Activated B cell treated with CpG ODN at 0.5 μM for 24 hours (primary cell): ENCODE results near the gene WFDC9. TPM values are rescaled to one million over a fixed set of nuclear protein-coding genes. Genes with fewer than 3 reads are reported as not detected.
"Not testable (repeated sequence)": the region's sequence is repeated elsewhere in the genome, so short reads cannot be mapped to it uniquely, and the experiment has no call there.

ENCODE experiments used
- ATAC-seq: fragments of 200-7000 bp; cut with Tn5 transposase; one replicate; pipeline ENCODE4 v1.10.0; 2021; ENCODE audit warnings: low read depth, mild to moderate bottlenecking, moderate library complexity
- CTCF ChIA-PET: fragments of 350-600 bp; sonication (Branson Sonifier 250); formaldehyde crosslinking; loops from one replicate; lab custom pipeline; 2021; ENCODE audit warnings: antibody characterized with exemption; lab: Charles Lee
- POLR2A ChIA-PET: fragments of 350-600 bp; sonication (Branson Sonifier 250); formaldehyde crosslinking; loops from one replicate; lab custom pipeline; 2021; ENCODE audit warnings: antibody characterized with exemption; lab: Charles Lee
- DNase-seq: peaks from one replicate; pipeline ENCODE4 v3.0.0; 2022
- H3K27ac Mint-ChIP-seq: one replicate; pipeline ENCODE4 v1.8.0; 2020; ENCODE audit warnings: mixed read lengths
- H3K27me3 Mint-ChIP-seq: one replicate; pipeline ENCODE4 v1.8.0; 2021; ENCODE audit warnings: mixed read lengths
- H3K36me3 Mint-ChIP-seq: one replicate; pipeline ENCODE4 v1.8.0; 2021; ENCODE audit warnings: low read depth, mixed read lengths
- H3K4me1 Mint-ChIP-seq: one replicate; pipeline ENCODE4 v1.8.0; 2021; ENCODE audit warnings: mixed read lengths
- H3K4me3 Mint-ChIP-seq: one replicate; pipeline ENCODE4 v1.8.0; 2020; ENCODE audit warnings: mild to moderate bottlenecking, mixed read lengths
- H3K9me3 Mint-ChIP-seq: one replicate; pipeline ENCODE4 v1.8.0; 2020; ENCODE audit warnings: mixed read lengths
- CTCF ChIP-seq: fragments of 200-600 bp; IDR thresholded peaks from one replicate; pipeline ENCODE4 v1.8.0; 2022; ENCODE audit warnings: antibody characterized with exemption, mild to moderate bottlenecking
- intact Hi-C: fragments of 100-400 bp; cut with micrococcal nuclease; formaldehyde crosslinking; loops from one replicate; pipeline ENCODE4 v1.15.1; 2024
- total RNA-seq: library from RNA; stranded (reverse); gene quantifications from 2 replicates; pipeline ENCODE4 v1.2.3, GENCODE V29; 2022

The WFDC9 gene
- total RNA-seq, 1 donor from 2014 or later = not detected

DNA sequence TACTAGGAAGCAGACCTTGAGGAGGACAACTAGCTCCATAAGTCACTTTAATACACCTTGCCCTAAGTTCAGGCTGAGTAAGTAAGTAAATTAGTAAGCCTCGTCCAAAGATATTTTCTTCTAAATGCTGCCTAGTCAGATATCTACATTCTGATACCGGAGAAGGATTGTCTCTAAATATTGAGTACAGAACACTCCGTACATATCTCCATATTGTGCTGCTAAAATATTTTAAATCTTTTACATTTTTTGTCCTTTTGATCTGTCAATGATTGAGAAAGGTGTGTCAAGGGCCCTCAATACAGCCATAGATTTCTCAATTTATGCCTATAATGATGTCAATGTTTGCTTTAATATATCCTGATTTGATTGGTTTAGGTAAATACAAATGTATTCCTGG, 55.2 kb downstream of the WFDC9 start:
- no peaks in the 10 kb centered on the region for H3K9me3 Mint-ChIP-seq
- H3K4me1 Mint-ChIP-seq = no peaks in the 10 kb centered on the region
- POLR2A ChIA-PET = no interaction called here
- CTCF ChIA-PET = no interaction called here
- H3K36me3 Mint-ChIP-seq = no peaks in the 10 kb centered on the region
- ATAC-seq = no peak
- no peak overlapping the region for H3K4me3 Mint-ChIP-seq
- DNase-seq = no peak
- TF ChIP-seq CTCF = no peak
- intact Hi-C loops = no loop called here
- peaks cover 20% of the 10 kb centered on the region for H3K27me3 Mint-ChIP-seq
- no peak overlapping the region for H3K27ac Mint-ChIP-seq

- H3K27me3 Mint-ChIP-seq, H3K4me3 Mint-ChIP-seq, POLR2A ChIA-PET, DNase-seq, CTCF ChIA-PET, intact Hi-C loops, H3K4me1 Mint-ChIP-seq, H3K36me3 Mint-ChIP-seq, ATAC-seq, H3K9me3 Mint-ChIP-seq, H3K27ac Mint-ChIP-seq: not testable (repeated sequence)
Measured at GRCh38 chr20:45569650-45570049, 61.4 kb downstream of the WFDC9 start.

DNA sequence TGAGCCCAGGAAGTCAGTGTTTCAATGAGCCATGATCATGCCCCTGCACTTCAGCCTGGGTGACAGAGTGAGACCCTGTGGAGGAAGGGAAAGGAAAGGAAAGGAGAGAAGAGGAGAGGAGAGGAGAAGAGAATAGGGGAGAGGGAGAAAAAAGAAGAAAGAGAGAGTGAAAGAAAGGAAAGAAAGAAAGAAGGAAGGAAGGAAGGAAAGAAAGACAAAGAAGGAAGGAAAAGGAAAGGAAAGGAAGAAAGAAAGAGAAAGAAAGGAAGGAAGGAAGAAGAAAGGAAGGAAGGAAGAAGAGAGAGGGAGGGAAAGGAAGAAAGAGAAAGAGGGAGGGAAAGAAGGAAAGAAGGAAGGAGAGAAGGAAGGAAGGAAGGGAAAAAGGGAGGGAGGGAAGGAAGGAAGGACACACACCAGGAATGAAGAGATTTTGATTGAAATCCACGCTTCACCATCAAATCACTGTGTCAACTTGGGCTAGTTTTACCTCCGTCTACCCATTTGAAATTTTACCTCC, 66.3 kb downstream of the WFDC9 start:
- H3K9me3 Mint-ChIP-seq = peaks cover 3% of the 10 kb centered on the region
- H3K27ac Mint-ChIP-seq = no peak overlapping the region
- no peak for TF ChIP-seq CTCF
- DNase-seq (no peak), ATAC-seq (no peak)
- H3K36me3 Mint-ChIP-seq = no peaks in the 10 kb centered on the region
- ChIA-PET CTCF (no interaction called here), POLR2A (no interaction called here)
- peaks cover 17% of the 10 kb centered on the region for H3K27me3 Mint-ChIP-seq
- H3K4me1 Mint-ChIP-seq = no peaks in the 10 kb centered on the region
- intact Hi-C loops = no loop called here
- no peak overlapping the region for H3K4me3 Mint-ChIP-seq

Other genes starting within 250 kb of the WFDC9 start
- gene DBNDD2, start 223.0 kb downstream of the WFDC9 start, total RNA-seq = 2.6 and 2.7 TPM in 2 replicates
- 65.8 and 74.5 TPM in 2 replicates for gene PIGT, start 215.1 kb downstream of the WFDC9 start, total RNA-seq
- 0.71 TPM in 1 of 2 replicates, not detected in the other for gene WFDC2, start 161.5 kb downstream of the WFDC9 start, total RNA-seq
- not detected in 2 replicates for gene SPINT3, start 115.7 kb downstream of the WFDC9 start, total RNA-seq
- gene WFDC6, start 91.8 kb downstream of the WFDC9 start, total RNA-seq = not detected in 2 replicates
- gene EPPIN, start 83.9 kb downstream of the WFDC9 start, total RNA-seq = not detected in 2 replicates
- not detected in 2 replicates for gene WFDC8, start 52.0 kb downstream of the WFDC9 start, total RNA-seq
- gene WFDC10A, start 1.5 kb downstream of the WFDC9 start, total RNA-seq = not detected in 2 replicates
- not detected in 2 replicates for gene WFDC11, start 39.0 kb upstream of the WFDC9 start, total RNA-seq
- not detected in 2 replicates for gene WFDC13, start 70.8 kb upstream of the WFDC9 start, total RNA-seq
- not detected in 2 replicates for gene WFDC10B, start 73.7 kb upstream of the WFDC9 start, total RNA-seq
- gene SPINT4, start 91.1 kb upstream of the WFDC9 start, total RNA-seq = not detected in 2 replicates
- not detected in 2 replicates for gene WFDC3, start 160.6 kb upstream of the WFDC9 start, total RNA-seq
- gene DNTTIP1, start 160.7 kb upstream of the WFDC9 start, total RNA-seq = 23.6 and 24.4 TPM in 2 replicates
- gene UBE2C, start 181.4 kb upstream of the WFDC9 start, total RNA-seq = 2.4 and 3.3 TPM in 2 replicates
- gene TNNC2, start 196.0 kb upstream of the WFDC9 start, total RNA-seq = 0.32 TPM in 1 of 2 replicates, not detected in the other
- gene SNX21, start 202.5 kb upstream of the WFDC9 start, total RNA-seq = 0.49 and 0.93 TPM in 2 replicates
- 24.5 and 27.3 TPM in 2 replicates for gene ACOT8, start 226.1 kb upstream of the WFDC9 start, total RNA-seq
- gene ZSWIM3, start 226.3 kb upstream of the WFDC9 start, total RNA-seq = 5.9 and 6.4 TPM in 2 replicates
- gene ZSWIM1, start 249.9 kb upstream of the WFDC9 start, total RNA-seq = 13.9 and 15.1 TPM in 2 replicates